H1 (cell line): ENCODE data around the gene MVP. TPM values are rescaled to one million over a fixed set of nuclear protein-coding genes. Genes with fewer than 3 reads are reported as not detected.

Experiments
- CBX5 ChIP-seq: fragments of 300-800, 300-1000 bp; sonication (generic); IDR thresholded peaks from 2 replicates; pipeline ENCODE4 v1.7.1; 2016; ENCODE audit warnings: antibody characterized with exemption, low read length, low read depth
- CHD7 ChIP-seq: fragments of 300-600 bp; sonication (generic); IDR thresholded peaks from 2 replicates; pipeline ENCODE4 v1.7.1; 2012; ENCODE audit warnings: low read length, moderate library complexity, mild to moderate bottlenecking, inconsistent platforms; ENCODE audit not compliant: insufficient replicate concordance
- JUND ChIP-seq: IDR thresholded peaks from 2 replicates; pipeline ENCODE4 v1.6.1; 2011; ENCODE audit warnings: mild to moderate bottlenecking, improper control_type of control experiment, low read length
- RFX5 ChIP-seq: IDR thresholded peaks from 2 replicates; pipeline ENCODE4 v1.6.1; 2011; ENCODE audit warnings: low read depth, low read length, improper control_type of control experiment, borderline replicate concordance
- SP2 ChIP-seq: IDR thresholded peaks from 2 replicates; pipeline ENCODE4 v1.6.1; 2012; ENCODE audit warnings: mild to moderate bottlenecking, low read length, inconsistent platforms
- USF2 ChIP-seq: IDR thresholded peaks from 2 replicates; pipeline ENCODE4 v1.6.1; 2011; ENCODE audit warnings: low read length, improper control_type of control experiment
- polyA plus RNA-seq, 7 experiments: library from polyadenylated mRNA; depleted of rRNA in 3 of 7; stranded (reverse) in 5 of 7; unstranded in 2 of 7; fragments of >200 nt in 5 of 7; fragments of 200-250 nt in 2 of 7; gene quantifications; 1 replicate in 5 of 7; 2 replicates in 1 of 7; 4 replicates in 1 of 7; pipeline versions ENCODE4 v1.2.1 to v1.2.3, GENCODE V29; 2011 to 2013; ENCODE audit warnings: missing spikeins in 2 of 7, mixed read lengths in 2 of 7
- total RNA-seq: library from RNA; stranded (reverse); fragmentation: NEBNext Ultra II Directional; extraction: Animal tissue kit (Norgen Biotek cat#: 25700); gene quantifications from 2 replicates; pipeline ENCODE4 v1.2.1, GENCODE V29; 2021

The MVP gene
- total and polyA plus RNA-seq, 2 of the 8 experiments (the other 6 are each of a cell fraction or from before 2014, with no cell fraction given) = 1.9 TPM

GRCh38 chr16:29818082-29818481 is 2.2 kb upstream of the MVP start (continued):
- no peak for TF ChIP-seq CHD7
- no peak for TF ChIP-seq JUND
- TF ChIP-seq CBX5 = no peak
- no peak for TF ChIP-seq RFX5
- no peak for TF ChIP-seq SP2
- no peak for TF ChIP-seq USF2
